Left ventricle myocardium inferior (tissue), 1 donor: ENCODE measurements around the gene FAM3C. TPM values are rescaled to one million over a fixed set of nuclear protein-coding genes. Genes with fewer than 3 reads are reported as not detected.

Source experiments
- DNase-seq: peaks from one replicate; pipeline ENCODE4 v3.0.0-alpha.2; 2020
- H3K27ac ChIP-seq: fragments of 200-600 bp; replicated peaks from 2 replicates; pipeline ENCODE4 v1.8.0; 2021
- H3K27me3 ChIP-seq: fragments of 200-600 bp; 2 replicates; pipeline ENCODE4 v1.8.0; 2021; ENCODE audit warnings: low read depth
- H3K36me3 ChIP-seq: fragments of 200-600 bp; 2 replicates; pipeline ENCODE4 v1.8.0; 2021
- H3K4me1 ChIP-seq: fragments of 200-600 bp; 2 replicates; pipeline ENCODE4 v1.8.0; 2021
- H3K4me3 ChIP-seq: fragments of 200-600 bp; 2 replicates; pipeline ENCODE4 v1.8.0; 2021; ENCODE audit warnings: mild to moderate bottlenecking, moderate library complexity
- H3K9me3 ChIP-seq: fragments of 200-600 bp; replicated peaks from 2 replicates; pipeline ENCODE4 v1.8.0; 2021
- CTCF ChIP-seq: fragments of 200-600 bp; IDR thresholded peaks from 2 replicates; pipeline ENCODE4 v1.8.0; 2021; ENCODE audit warnings: antibody characterized with exemption, mild to moderate bottlenecking, borderline replicate concordance
- intact Hi-C: fragments of 100-400 bp; cut with micrococcal nuclease; formaldehyde crosslinking; loops from one replicate; pipeline ENCODE4 v1.11.0; 2022
- total RNA-seq: library from RNA; stranded (reverse); fragmentation: NEBNext Ultra II Directional; extraction: Animal tissue kit (Norgen Biotek cat#: 25700); gene quantifications from one replicate; pipeline ENCODE4 v1.2.1, GENCODE V29; 2021
- donor health status: DM: no; HTN: yes; CAD: no; lungs with severe emphysema.

Gene FAM3C
- total RNA-seq, 1 donor from 2014 or later = 46.2 TPM

- no peaks in the 10 kb centered on the region for H3K4me1 ChIP-seq
- H3K4me3 ChIP-seq = no peak overlapping the region
- DNase-seq = no peak
- intact Hi-C loops = no loop called here
- no peak overlapping the region for H3K27ac ChIP-seq
- no peak for TF ChIP-seq CTCF
- no peaks in the 10 kb centered on the region for H3K27me3 ChIP-seq
- H3K9me3 ChIP-seq = no peaks in the 10 kb centered on the region
- no peaks in the 10 kb centered on the region for H3K36me3 ChIP-seq
Observed at GRCh38 chr7:121303422-121304101, 92.5 kb downstream of the FAM3C start.

- TF ChIP-seq CTCF = no peak
- DNase-seq = no peak
- H3K9me3 ChIP-seq = no peaks in the 10 kb centered on the region
- no peak overlapping the region for H3K27ac ChIP-seq
- H3K36me3 ChIP-seq = no peaks in the 10 kb centered on the region
- no peaks in the 10 kb centered on the region for H3K4me1 ChIP-seq
- intact Hi-C loops = no loop called here
- H3K27me3 ChIP-seq = no peaks in the 10 kb centered on the region
- H3K4me3 ChIP-seq = no peak overlapping the region
Observed at GRCh38 chr7:121302214-121302745, 93.8 kb downstream of the FAM3C start.

- peaks cover 4% of the 10 kb centered on the region for H3K36me3 ChIP-seq
- TF ChIP-seq CTCF = no peak
- no peaks in the 10 kb centered on the region for H3K27me3 ChIP-seq
- intact Hi-C loops = no loop called here
- H3K9me3 ChIP-seq = no peaks in the 10 kb centered on the region
- H3K4me3 ChIP-seq = no peak overlapping the region
- no peak overlapping the region for H3K27ac ChIP-seq
- H3K4me1 ChIP-seq = no peaks in the 10 kb centered on the region
- DNase-seq = no peak
Observed at GRCh38 chr7:121301446-121302213, 94.5 kb downstream of the FAM3C start.

- Histone ChIP-seq H3K27ac (no peak overlapping the region), H3K4me1 (no peaks in the 10 kb centered on the region), H3K9me3 (no peaks in the 10 kb centered on the region), H3K4me3 (no peak overlapping the region), H3K27me3 (no peaks in the 10 kb centered on the region), H3K36me3 (peaks cover 12% of the 10 kb centered on the region)
- TF ChIP-seq CTCF = no peak
- no peak for DNase-seq
- intact Hi-C loops = no loop called here
Observed at GRCh38 chr7:121300685-121301420, 95.3 kb downstream of the FAM3C start.

Other genes starting within 250 kb of the FAM3C start
- not detected for gene WNT16, start 67.3 kb downstream of the FAM3C start, total RNA-seq